Fibroblast of lung (primary cell): ENCODE results near the gene SLC23A1.
"Not testable (repeated sequence)": the region's sequence is repeated elsewhere in the genome, so short reads cannot be mapped to it uniquely, and the experiment has no call there.

Experiments
- CTCF ChIP-seq, 2 donors: IDR thresholded peaks in 1 of 2; conservative IDR thresholded peaks in 1 of 2; 1 replicate in 1 of 2; 2 replicates in 1 of 2; pipeline ENCODE4 v1.5.1; 2011 to 2012; ENCODE audit warnings: low read length in 2 of 2, control low read depth in 1 of 2, inconsistent platforms in 1 of 2, low read depth in 1 of 2, mild to moderate bottlenecking in 1 of 2
- EZH2 ChIP-seq: IDR thresholded peaks from 2 replicates; pipeline ENCODE4 v1.5.1; 2012; ENCODE audit warnings: low read length, control low read depth, mild to moderate bottlenecking; ENCODE audit errors: missing control alignments

- not testable (repeated sequence) for TF ChIP-seq EZH2; CTCF (conservative IDR thresholded peaks at IDR 0.05 in 1 of 2, IDR thresholded peaks at IDR 0.05 in 1 of 2; ENCODE audit: low read depth in 1 of 2, low read length in 2 of 2)
These were observed 35.2 kb downstream of the SLC23A1 start for GRCh38 chr5:139347863-139348262.
